Spleen (tissue), 7 donors: ENCODE results near the gene CA9.

Experiments
- POLR2A ChIP-seq, 3 donors: fragments of 450-650 bp; IDR thresholded peaks; one replicate each; pipeline ENCODE4 v1.5.1; 2017; ENCODE audit warnings: antibody characterized with exemption in 3 of 3, mild to moderate bottlenecking in 1 of 3
- POLR2AphosphoS5 ChIP-seq, 3 donors: sonication (generic); formaldehyde crosslinking; IDR thresholded peaks; one replicate each; pipeline ENCODE4 v1.5.1; 2017; ENCODE audit warnings: antibody characterized with exemption in 3 of 3
- TF ChIP-seq, protein P1 (sequence below), 11 experiments: fragments of 200-600 bp in 7 of 11; fragments of 450-650 bp in 4 of 11; sonication (generic) in 4 of 11; IDR thresholded peaks in 8 of 11; conservative IDR thresholded peaks in 3 of 11; 1 replicate in 7 of 11; 2 replicates in 4 of 11; pipeline versions ENCODE4 v1.4.0 to v1.8.0; 2016 to 2021; ENCODE audit warnings: antibody characterized with exemption in 11 of 11, inconsistent platforms in 4 of 11, mild to moderate bottlenecking in 1 of 11
- donor health status: DM: no; HTN: no; CAD: no; lungs with moderate emphysema.
- donor health status: DM: no; HTN: no; CAD: no.
- donor health status: DM: no; HTN: no; CAD: no.

GRCh38 chr9:35646533-35647265 lies 27.0 kb upstream of the CA9 start:
- TF ChIP-seq, protein P1, sequence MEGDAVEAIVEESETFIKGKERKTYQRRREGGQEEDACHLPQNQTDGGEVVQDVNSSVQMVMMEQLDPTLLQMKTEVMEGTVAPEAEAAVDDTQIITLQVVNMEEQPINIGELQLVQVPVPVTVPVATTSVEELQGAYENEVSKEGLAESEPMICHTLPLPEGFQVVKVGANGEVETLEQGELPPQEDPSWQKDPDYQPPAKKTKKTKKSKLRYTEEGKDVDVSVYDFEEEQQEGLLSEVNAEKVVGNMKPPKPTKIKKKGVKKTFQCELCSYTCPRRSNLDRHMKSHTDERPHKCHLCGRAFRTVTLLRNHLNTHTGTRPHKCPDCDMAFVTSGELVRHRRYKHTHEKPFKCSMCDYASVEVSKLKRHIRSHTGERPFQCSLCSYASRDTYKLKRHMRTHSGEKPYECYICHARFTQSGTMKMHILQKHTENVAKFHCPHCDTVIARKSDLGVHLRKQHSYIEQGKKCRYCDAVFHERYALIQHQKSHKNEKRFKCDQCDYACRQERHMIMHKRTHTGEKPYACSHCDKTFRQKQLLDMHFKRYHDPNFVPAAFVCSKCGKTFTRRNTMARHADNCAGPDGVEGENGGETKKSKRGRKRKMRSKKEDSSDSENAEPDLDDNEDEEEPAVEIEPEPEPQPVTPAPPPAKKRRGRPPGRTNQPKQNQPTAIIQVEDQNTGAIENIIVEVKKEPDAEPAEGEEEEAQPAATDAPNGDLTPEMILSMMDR (IDR thresholded peaks at IDR 0.05 in 8 of 11, conservative IDR thresholded peaks at IDR 0.05 in 3 of 11), result peak; percentile 97 to 100 (median 99)
- TF ChIP-seq POLR2A (IDR thresholded peaks at IDR 0.05) (peak in 2 of 3 donors; percentile 88 to 94), POLR2AphosphoS5 (IDR thresholded peaks at IDR 0.05) (peak; percentile 99)
